Stomach (tissue), 9 donors: Measurements from ENCODE around the gene PTPN3. TPM values are rescaled to one million over a fixed set of nuclear protein-coding genes. Genes with fewer than 3 reads are reported as not detected.

Source experiments
- DNase-seq, 2 donors: peaks; one replicate each; pipeline versions ENCODE4 v3.0.0 to v3.0.0-alpha.2; 2013 to 2019
- H3K27ac ChIP-seq, 5 donors: fragments of 200-600 bp in 4 of 5; sonication (generic) in 4 of 5; one replicate each; pipeline ENCODE4 v1.5.1; 2013 to 2019; ENCODE audit warnings: mild to moderate bottlenecking in 1 of 5, moderate library complexity in 1 of 5
- H3K27me3 ChIP-seq, 3 donors: fragments of 200-600 bp; sonication (generic); one replicate each; pipeline ENCODE4 v1.5.1; 2017 to 2019; ENCODE audit warnings: mixed run types in 1 of 3
- H3K36me3 ChIP-seq, 4 donors: fragments of 200-600 bp; sonication (generic); 1 replicate in 3 of 4; 2 replicates in 1 of 4; pipeline ENCODE4 v1.5.1; 2016 to 2019
- H3K4me1 ChIP-seq, 4 donors: fragments of 200-600 bp; sonication (generic); one replicate each; pipeline ENCODE4 v1.5.1; 2016 to 2019
- H3K4me3 ChIP-seq, 4 donors: fragments of 200-600 bp; sonication (generic) in 3 of 4; one replicate each; pipeline ENCODE4 v1.5.1; 2016 to 2019; ENCODE audit warnings: mild to moderate bottlenecking in 1 of 4
- H3K9me3 ChIP-seq, 4 donors: fragments of 200-600 bp; sonication (generic); one replicate each; pipeline ENCODE4 v1.5.1; 2016 to 2019
- CTCF ChIP-seq, 7 experiments: fragments of 450-650 bp in 4 of 7; fragments of 200-600 bp in 3 of 7; sonication (generic) in 3 of 7; IDR thresholded peaks; one replicate each; pipeline ENCODE4 v1.5.1; 2016 to 2019; ENCODE audit warnings: antibody characterized with exemption in 7 of 7, control low read depth in 2 of 7, mild to moderate bottlenecking in 1 of 7
- EP300 ChIP-seq: sonication (generic); formaldehyde crosslinking; IDR thresholded peaks from one replicate; pipeline ENCODE4 v1.6.1; 2017; ENCODE audit warnings: antibody characterized with exemption
- POLR2A ChIP-seq, 4 donors: fragments of 450-650 bp; IDR thresholded peaks; one replicate each; pipeline ENCODE4 v1.6.1; 2016; ENCODE audit warnings: antibody characterized with exemption in 4 of 4, control low read depth in 2 of 4, mild to moderate bottlenecking in 1 of 4, moderate library complexity in 1 of 4
- POLR2AphosphoS5 ChIP-seq, 3 donors: sonication (generic); formaldehyde crosslinking; IDR thresholded peaks; one replicate each; pipeline ENCODE4 v1.6.1; 2016; ENCODE audit warnings: antibody characterized with exemption in 3 of 3
- WGBS, 5 donors: extraction: QIAGEN DNeasy Blood & Tissue Kit in 3 of 5; methylation state at CpG; one replicate each; pipeline versions ENCODE4 v1.1.5 to v1.1.7; 2013 to 2018; 5-methylcytosine and 5-hydroxymethylcytosine counted together
- intact Hi-C: fragments of 100-400 bp; cut with DNase I; formaldehyde crosslinking; loops from one replicate; pipeline ENCODE4 v1.15.1; 2023; ENCODE audit warnings: low total_unique reads
- polyA plus RNA-seq, 3 donors: library from polyadenylated mRNA; stranded (reverse); fragments of 200-250 nt; gene quantifications; one replicate each; pipeline ENCODE4 v1.2.3, GENCODE V29; 2013
- total RNA-seq, 5 donors: library from RNA; depleted of rRNA; stranded (reverse); fragments of >200 nt; gene quantifications; one replicate each; pipeline versions ENCODE4 v1.1.0 to v1.2.3, GENCODE V29; 2014 to 2016
- donor health status: healthy with polysubstance abuse.
- donor health status: Bipolar disorder and iron deficiency.
- donor health status: healthy.

Gene PTPN3
- total and polyA plus RNA-seq, 8 donors, result 4.7 to 16.7 (median 13.1) TPM

DNA sequence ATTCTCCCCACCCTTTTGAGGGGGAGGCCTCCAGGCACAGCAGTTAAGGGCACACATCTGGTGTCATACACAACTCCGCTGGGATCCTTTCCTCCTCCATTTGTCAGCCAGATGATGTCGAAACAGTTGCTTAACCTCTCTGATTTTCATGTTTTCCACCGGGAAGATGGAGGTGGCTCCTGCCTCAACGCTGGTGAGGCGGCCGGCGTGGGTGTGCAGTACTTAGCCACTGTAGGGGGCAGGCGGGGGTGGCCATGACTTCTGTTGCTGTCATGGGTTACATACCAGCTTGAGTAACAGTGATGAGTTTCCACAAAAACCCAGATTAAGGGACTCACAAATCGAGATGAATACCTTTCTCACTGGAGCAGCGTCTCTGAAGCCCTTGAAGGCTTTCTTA, 114.2 kb downstream of the PTPN3 start:
- Histone ChIP-seq H3K9me3 (no peaks in the 10 kb centered on the region), H3K27me3 (no peaks in the 10 kb centered on the region), H3K4me1 (peaks cover 0 to 9% (median 2%) of the 10 kb centered on the region in 4 donors), H3K36me3 (peaks cover 5 to 90% (median 82%) of the 10 kb centered on the region in 4 donors), H3K27ac (no peak overlapping the region), H3K4me3 (no peak overlapping the region)
- no peak for DNase-seq
- intact Hi-C loops, result no loop called here
- 87 to 98% (median 94%) methylated on average over 9 to 10 of the region's 10 CpGs for WGBS, 5 donors
- no peak for TF ChIP-seq POLR2A (IDR thresholded peaks at IDR 0.05)

DNA sequence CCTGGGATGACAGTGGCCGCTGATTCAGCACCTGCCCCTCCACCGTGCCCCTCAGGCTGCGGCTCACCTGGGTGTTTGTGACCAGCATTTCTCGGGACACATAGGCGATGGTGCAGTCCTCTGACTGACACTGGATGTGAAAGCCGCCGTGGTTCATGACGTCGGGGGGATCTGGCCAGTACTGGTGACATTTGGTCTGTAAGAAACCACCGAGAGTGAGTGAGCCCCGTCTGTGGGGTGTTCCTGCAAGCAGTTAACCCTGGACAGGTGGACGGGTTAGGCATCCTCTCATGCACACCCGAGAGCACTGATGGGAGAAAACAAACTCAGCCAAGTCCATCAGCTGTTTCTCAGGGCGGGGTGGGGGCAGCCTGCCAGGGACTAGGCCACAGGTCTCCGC, 114.8 kb downstream of the PTPN3 start:
- Histone ChIP-seq H3K9me3 (no peaks in the 10 kb centered on the region), H3K27ac (no peak overlapping the region), H3K36me3 (peaks cover 5 to 90% (median 82%) of the 10 kb centered on the region in 4 donors), H3K4me3 (no peak overlapping the region), H3K27me3 (no peaks in the 10 kb centered on the region), H3K4me1 (peaks cover 0 to 12% (median 2%) of the 10 kb centered on the region in 4 donors)
- WGBS, 5 donors, result 82 to 90% (median 84%) methylated on average over 5 to 15 of the region's 15 CpGs
- no peak for DNase-seq
- intact Hi-C loops, result no loop called here
- TF ChIP-seq EP300 (no peak), CTCF (IDR thresholded peaks at IDR 0.05) (no peak), POLR2A (IDR thresholded peaks at IDR 0.05) (no peak), POLR2AphosphoS5 (IDR thresholded peaks at IDR 0.05) (no peak)

DNA sequence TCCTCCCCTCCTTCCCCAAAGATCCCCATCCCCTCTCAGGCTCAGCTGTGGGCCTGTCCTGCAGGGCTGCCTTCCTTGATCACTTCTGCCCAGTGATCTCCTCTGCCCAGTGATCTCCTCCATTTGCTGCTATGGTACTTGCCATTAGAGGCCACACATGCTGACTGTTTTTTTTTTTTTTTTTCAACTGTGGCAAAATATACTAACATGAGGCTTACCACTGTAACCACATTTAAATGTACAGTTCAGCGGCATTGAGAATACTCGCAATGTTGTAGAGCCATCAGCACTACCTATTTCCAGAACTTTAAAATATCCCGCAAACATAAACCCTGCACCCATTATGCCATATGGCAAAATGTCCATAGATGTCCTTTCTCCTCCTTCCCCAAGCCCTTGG, 115.5 kb downstream of the PTPN3 start:
- Histone ChIP-seq H3K4me1 (peaks cover 0 to 12% (median 2%) of the 10 kb centered on the region in 4 donors), H3K27ac (no peak overlapping the region), H3K27me3 (no peaks in the 10 kb centered on the region), H3K4me3 (no peak overlapping the region), H3K36me3 (peaks cover 5 to 84% (median 74%) of the 10 kb centered on the region in 4 donors), H3K9me3 (no peaks in the 10 kb centered on the region)
- TF ChIP-seq CTCF (IDR thresholded peaks at IDR 0.05), result no peak
- DNase-seq, result no peak
- WGBS, 5 donors, result 90 to 96% (median 91%) methylated on average over 3 of the region's 3 CpGs
- intact Hi-C loops, result no loop called here

GRCh38 chr9:109382182-109382581, 115.9 kb downstream of the PTPN3 start:
- H3K27me3 ChIP-seq, result no peaks in the 10 kb centered on the region
- no peak overlapping the region for H3K27ac ChIP-seq
- intact Hi-C loops, result no loop called here
- H3K4me3 ChIP-seq, result no peak overlapping the region
- 91 to 95% (median 92%) methylated on average over 13 of the region's 13 CpGs for WGBS, 5 donors
- DNase-seq, result no peak
- H3K36me3 ChIP-seq, result peaks cover 5 to 80% (median 70%) of the 10 kb centered on the region in 4 donors
- H3K9me3 ChIP-seq, result no peaks in the 10 kb centered on the region
- TF ChIP-seq POLR2AphosphoS5 (IDR thresholded peaks at IDR 0.05), result no peak
- no peak for TF ChIP-seq CTCF (IDR thresholded peaks at IDR 0.05)
- no peak for TF ChIP-seq POLR2A (IDR thresholded peaks at IDR 0.05)
- no peak for TF ChIP-seq EP300
- peaks cover 0 to 12% (median 2%) of the 10 kb centered on the region in 4 donors for H3K4me1 ChIP-seq

DNA sequence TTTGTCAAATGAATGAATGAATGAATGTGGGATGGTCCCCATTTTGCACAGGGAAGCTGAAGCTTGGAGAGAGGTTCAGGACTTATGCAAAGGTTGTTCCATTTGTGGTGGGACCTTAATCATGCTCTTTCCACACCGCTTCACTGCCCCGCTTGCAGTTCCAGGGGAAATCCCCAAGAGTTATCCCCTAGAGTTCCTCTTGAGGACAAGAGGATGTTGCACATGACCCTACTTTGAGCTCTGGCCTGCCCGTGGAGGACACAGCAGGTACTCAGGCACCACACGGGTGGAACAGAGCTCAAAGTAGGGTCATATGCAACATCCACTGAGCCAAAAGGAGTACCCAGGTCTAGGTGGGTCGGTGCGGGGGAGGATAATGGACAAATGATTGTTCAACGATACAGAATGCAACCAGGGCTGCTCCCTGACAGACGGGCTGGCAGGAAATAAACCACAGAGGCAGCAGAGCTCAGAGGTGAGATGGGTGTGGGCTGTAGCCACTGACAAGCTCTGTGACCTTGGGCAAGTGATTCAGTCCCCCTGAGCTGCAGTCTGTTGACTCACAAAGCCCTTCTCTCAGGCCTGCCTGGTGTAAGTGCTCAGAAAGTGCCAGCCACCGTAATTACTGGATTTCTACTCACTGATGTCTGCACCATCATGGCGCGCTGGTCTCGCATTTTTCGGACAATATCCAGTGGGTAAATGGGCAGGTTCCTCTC, 116.9 kb downstream of the PTPN3 start:
- Histone ChIP-seq H3K9me3 (no peaks in the 10 kb centered on the region), H3K36me3 (peaks cover 5 to 70% (median 61%) of the 10 kb centered on the region in 4 donors), H3K27ac (no peak overlapping the region), H3K4me3 (no peak overlapping the region), H3K27me3 (no peaks in the 10 kb centered on the region), H3K4me1 (peaks cover 0 to 12% (median 2%) of the 10 kb centered on the region in 4 donors)
- no peak for DNase-seq
- intact Hi-C loops, result no loop called here
- no peak for TF ChIP-seq EP300
- TF ChIP-seq POLR2AphosphoS5 (IDR thresholded peaks at IDR 0.05), result no peak
- no peak for TF ChIP-seq POLR2A (IDR thresholded peaks at IDR 0.05)
- TF ChIP-seq CTCF (IDR thresholded peaks at IDR 0.05), result no peak
- WGBS, 5 donors, result 79 to 88% (median 84%) methylated on average over 13 of the region's 13 CpGs
